HepG2 (cell line): ENCODE data around the gene PSMC3IP. TPM values are rescaled to one million over a fixed set of nuclear protein-coding genes. Genes with fewer than 3 reads are reported as not detected.

Source experiments
- AHR ChIP-seq: IDR thresholded peaks from 2 replicates; pipeline ENCODE4 v1.6.1; 2018; ENCODE audit warnings: missing genetic modification reagents, missing compliant biosample characterization
- ETS1 ChIP-seq: sonication (generic); formaldehyde crosslinking; IDR thresholded peaks from 2 replicates; pipeline ENCODE4 v1.4.0; 2020; ENCODE audit warnings: missing genetic modification reagents
- FUBP1 ChIP-seq: sonication (generic); formaldehyde crosslinking; IDR thresholded peaks from 2 replicates; pipeline ENCODE4 v1.5.1; 2020; ENCODE audit warnings: missing genetic modification reagents, mild to moderate bottlenecking, borderline replicate concordance
- KLF15 ChIP-seq: sonication (generic); formaldehyde crosslinking; IDR thresholded peaks from 2 replicates; pipeline ENCODE4 v1.8.1; 2023; ENCODE audit warnings: borderline replicate concordance, mild to moderate bottlenecking, inconsistent platforms, missing genetic modification reagents, mixed read lengths
- NFRKB ChIP-seq: fragments of 450-650 bp; IDR thresholded peaks from 2 replicates; pipeline ENCODE4 v1.6.1; 2017
- NFYC ChIP-seq: IDR thresholded peaks from 2 replicates; pipeline ENCODE4 v1.6.1; 2016; ENCODE audit warnings: missing genetic modification reagents, missing compliant biosample characterization
- SETDB1 ChIP-seq: sonication (generic); formaldehyde crosslinking; IDR thresholded peaks from 2 replicates; pipeline ENCODE4 v1.5.1; 2020; ENCODE audit warnings: missing genetic modification reagents, mild to moderate bottlenecking, borderline replicate concordance
- SKI ChIP-seq: fragments of 450-650 bp; IDR thresholded peaks from one replicate; pipeline ENCODE4 v1.6.1; 2018; ENCODE audit warnings: mild to moderate bottlenecking; ENCODE audit not compliant: partially characterized antibody
- SNAI1 ChIP-seq: sonication (generic); formaldehyde crosslinking; IDR thresholded peaks from 2 replicates; pipeline ENCODE4 v1.5.0; 2020; ENCODE audit warnings: mild to moderate bottlenecking, missing genetic modification reagents, borderline replicate concordance
- ZBTB4 ChIP-seq: sonication (generic); formaldehyde crosslinking; IDR thresholded peaks from 2 replicates; pipeline ENCODE4 v1.4.0; 2020; ENCODE audit warnings: missing genetic modification reagents, mild to moderate bottlenecking, borderline replicate concordance
- ZNF354B ChIP-seq: sonication (generic); formaldehyde crosslinking; IDR thresholded peaks from 2 replicates; pipeline ENCODE4 v1.8.0; 2022; ENCODE audit warnings: mild to moderate bottlenecking, missing genetic modification reagents
- ZNF562 ChIP-seq: sonication (generic); formaldehyde crosslinking; IDR thresholded peaks from 2 replicates; pipeline ENCODE4 v1.8.0; 2022; ENCODE audit warnings: missing genetic modification reagents, borderline replicate concordance
- ZNF605 ChIP-seq: sonication (generic); formaldehyde crosslinking; IDR thresholded peaks from 2 replicates; pipeline ENCODE4 v1.8.0; 2022; ENCODE audit warnings: mild to moderate bottlenecking, missing genetic modification reagents
- ZNF850 ChIP-seq: sonication (generic); formaldehyde crosslinking; conservative IDR thresholded peaks from 2 replicates; pipeline ENCODE4 v1.9.0; 2021; ENCODE audit warnings: mild to moderate bottlenecking, missing genetic modification reagents
- ZSCAN20 ChIP-seq: sonication (generic); formaldehyde crosslinking; IDR thresholded peaks from 2 replicates; pipeline ENCODE4 v1.4.0; 2020; ENCODE audit warnings: missing genetic modification reagents, mild to moderate bottlenecking, borderline replicate concordance
- ZSCAN9 ChIP-seq: IDR thresholded peaks from 2 replicates; pipeline ENCODE4 v1.6.1; 2016; ENCODE audit warnings: borderline replicate concordance
- polyA plus RNA-seq, 8 experiments: library from polyadenylated mRNA; depleted of rRNA in 3 of 8; stranded (reverse) in 7 of 8; unstranded in 1 of 8; fragments of >200 nt; fragmentation: Illumina TruSeq in 4 of 8; extraction: Trizol in 4 of 8; gene quantifications; 2 replicates each; pipeline versions ENCODE4 v1.2.1 to v1.2.3, GENCODE V29; 2011 to 2016; ENCODE audit warnings: low read depth in 4 of 8, missing spikeins in 1 of 8, mixed read lengths in 1 of 8; ENCODE audit not compliant: insufficient read depth in 1 of 8
- total RNA-seq, 5 experiments: library from RNA; depleted of rRNA; stranded (reverse); fragments of >200 nt; fragmentation: Illumina TruSeq; extraction: Trizol; gene quantifications; 2 replicates each; pipeline ENCODE4 v1.2.3, GENCODE V29; 2016; ENCODE audit warnings: low read depth in 1 of 5
- TF ChIP-seq, protein P1 (sequence below): IDR thresholded peaks from 2 replicates; pipeline ENCODE4 v1.6.1; 2016; ENCODE audit warnings: low read depth
- TF ChIP-seq, protein P2 (sequence below): sonication (generic); formaldehyde crosslinking; IDR thresholded peaks from 2 replicates; pipeline ENCODE4 v1.5.0; 2020; ENCODE audit warnings: missing genetic modification reagents
- TF ChIP-seq, protein P3 (sequence below): sonication (generic); formaldehyde crosslinking; IDR thresholded peaks from 2 replicates; pipeline ENCODE4 v1.5.0; 2020; ENCODE audit warnings: missing genetic modification reagents

PSMC3IP gene
- total and polyA plus RNA-seq, 2 of the 13 experiments (the other 11 are each of a cell fraction or from before 2014, with no cell fraction given), result 6.5 to 22.4 TPM

DNA sequence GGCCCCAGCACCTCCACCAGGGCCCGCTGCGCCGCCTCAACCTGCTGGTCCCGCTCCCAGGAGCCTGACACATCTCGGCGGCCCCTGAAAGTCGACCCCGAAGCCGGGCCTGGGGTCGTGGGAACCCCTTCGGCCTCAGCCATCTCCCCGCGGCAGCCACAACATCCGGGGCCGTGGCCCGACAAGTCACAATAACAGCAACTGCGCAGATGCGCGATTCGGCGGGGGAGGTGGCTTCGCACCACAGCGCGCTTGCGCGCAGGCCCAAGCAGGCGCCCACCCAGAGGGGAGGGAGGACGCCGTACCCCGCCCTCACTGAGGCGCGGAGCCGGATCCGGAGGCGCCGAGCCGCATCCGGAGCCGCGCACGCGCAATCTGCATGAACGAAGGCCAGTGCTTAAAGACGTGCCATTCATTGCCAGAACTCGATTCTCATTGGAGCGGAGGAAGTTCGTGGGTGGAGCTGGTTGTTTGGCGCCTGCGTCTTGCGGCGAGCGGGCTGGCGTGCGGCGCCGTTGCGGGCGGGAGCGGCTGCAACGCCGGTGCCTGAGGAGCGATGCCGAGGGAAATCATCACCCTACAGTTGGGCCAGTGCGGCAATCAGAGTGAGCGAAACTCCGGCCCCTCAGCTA lies 31.8 kb upstream of the PSMC3IP start, which contains the start of the genes RETREG3 and TUBG1 (continued):
- TF ChIP-seq, protein P1, sequence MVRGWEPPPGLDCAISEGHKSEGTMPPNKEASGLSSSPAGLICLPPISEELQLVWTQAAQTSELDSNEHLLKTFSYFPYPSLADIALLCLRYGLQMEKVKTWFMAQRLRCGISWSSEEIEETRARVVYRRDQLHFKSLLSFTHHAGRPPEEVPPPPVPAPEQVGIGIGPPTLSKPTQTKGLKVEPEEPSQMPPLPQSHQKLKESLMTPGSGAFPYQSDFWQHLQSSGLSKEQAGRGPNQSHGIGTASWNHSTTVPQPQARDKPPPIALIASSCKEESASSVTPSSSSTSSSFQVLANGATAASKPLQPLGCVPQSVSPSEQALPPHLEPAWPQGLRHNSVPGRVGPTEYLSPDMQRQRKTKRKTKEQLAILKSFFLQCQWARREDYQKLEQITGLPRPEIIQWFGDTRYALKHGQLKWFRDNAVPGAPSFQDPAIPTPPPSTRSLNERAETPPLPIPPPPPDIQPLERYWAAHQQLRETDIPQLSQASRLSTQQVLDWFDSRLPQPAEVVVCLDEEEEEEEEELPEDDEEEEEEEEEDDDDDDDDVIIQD (CRISPR knock-in tag), result no peak
- peak; percentile 17; the same call in 1 of the 2 replicates for TF ChIP-seq ZSCAN9 (CRISPR knock-in tag)
- TF ChIP-seq AHR (CRISPR knock-in tag), result peak; percentile 6; the same call in 1 of the 2 replicates
- peak; percentile 75 for TF ChIP-seq ETS1 (CRISPR knock-in tag)
- TF ChIP-seq SETDB1 (CRISPR knock-in tag), result no peak
- TF ChIP-seq SKI, result no peak
- TF ChIP-seq NFYC, result peak; percentile 85
- peak; percentile 89; the same call in 1 of the 2 replicates for TF ChIP-seq SNAI1 (CRISPR knock-in tag)
- no peak for TF ChIP-seq ZNF562 (CRISPR knock-in tag)
- TF ChIP-seq ZBTB4 (CRISPR knock-in tag), result no peak; the same call in 1 of the 2 replicates
- peak; percentile 96 for TF ChIP-seq ZNF605 (CRISPR knock-in tag)
- no peak; the same call in 1 of the 2 replicates for TF ChIP-seq FUBP1
- TF ChIP-seq, protein P2, sequence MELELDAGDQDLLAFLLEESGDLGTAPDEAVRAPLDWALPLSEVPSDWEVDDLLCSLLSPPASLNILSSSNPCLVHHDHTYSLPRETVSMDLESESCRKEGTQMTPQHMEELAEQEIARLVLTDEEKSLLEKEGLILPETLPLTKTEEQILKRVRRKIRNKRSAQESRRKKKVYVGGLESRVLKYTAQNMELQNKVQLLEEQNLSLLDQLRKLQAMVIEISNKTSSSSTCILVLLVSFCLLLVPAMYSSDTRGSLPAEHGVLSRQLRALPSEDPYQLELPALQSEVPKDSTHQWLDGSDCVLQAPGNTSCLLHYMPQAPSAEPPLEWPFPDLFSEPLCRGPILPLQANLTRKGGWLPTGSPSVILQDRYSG, result peak; percentile 84; the same call in 1 of the 2 replicates
- TF ChIP-seq KLF15, result peak; percentile 69; the same call in 1 of the 2 replicates
- TF ChIP-seq, protein P3, sequence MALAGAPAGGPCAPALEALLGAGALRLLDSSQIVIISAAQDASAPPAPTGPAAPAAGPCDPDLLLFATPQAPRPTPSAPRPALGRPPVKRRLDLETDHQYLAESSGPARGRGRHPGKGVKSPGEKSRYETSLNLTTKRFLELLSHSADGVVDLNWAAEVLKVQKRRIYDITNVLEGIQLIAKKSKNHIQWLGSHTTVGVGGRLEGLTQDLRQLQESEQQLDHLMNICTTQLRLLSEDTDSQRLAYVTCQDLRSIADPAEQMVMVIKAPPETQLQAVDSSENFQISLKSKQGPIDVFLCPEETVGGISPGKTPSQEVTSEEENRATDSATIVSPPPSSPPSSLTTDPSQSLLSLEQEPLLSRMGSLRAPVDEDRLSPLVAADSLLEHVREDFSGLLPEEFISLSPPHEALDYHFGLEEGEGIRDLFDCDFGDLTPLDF (CRISPR knock-in tag), result peak; percentile 94
- TF ChIP-seq ZNF354B (CRISPR knock-in tag), result 0 out of 2 replicates have a peak, but pooled peaks have one; percentile 14
- TF ChIP-seq ZNF850 (CRISPR knock-in tag), result no peak
- peak; percentile 70; the same call in 1 of the 2 replicates for TF ChIP-seq ZSCAN20 (CRISPR knock-in tag)
- no peak for TF ChIP-seq NFRKB
